ENCODE results near the gene MAMDC4.
"Not testable (repeated sequence)": the region's sequence is repeated elsewhere in the genome, so short reads cannot be mapped to it uniquely, and the experiment has no call there.

The MAMDC4 gene

DNA sequence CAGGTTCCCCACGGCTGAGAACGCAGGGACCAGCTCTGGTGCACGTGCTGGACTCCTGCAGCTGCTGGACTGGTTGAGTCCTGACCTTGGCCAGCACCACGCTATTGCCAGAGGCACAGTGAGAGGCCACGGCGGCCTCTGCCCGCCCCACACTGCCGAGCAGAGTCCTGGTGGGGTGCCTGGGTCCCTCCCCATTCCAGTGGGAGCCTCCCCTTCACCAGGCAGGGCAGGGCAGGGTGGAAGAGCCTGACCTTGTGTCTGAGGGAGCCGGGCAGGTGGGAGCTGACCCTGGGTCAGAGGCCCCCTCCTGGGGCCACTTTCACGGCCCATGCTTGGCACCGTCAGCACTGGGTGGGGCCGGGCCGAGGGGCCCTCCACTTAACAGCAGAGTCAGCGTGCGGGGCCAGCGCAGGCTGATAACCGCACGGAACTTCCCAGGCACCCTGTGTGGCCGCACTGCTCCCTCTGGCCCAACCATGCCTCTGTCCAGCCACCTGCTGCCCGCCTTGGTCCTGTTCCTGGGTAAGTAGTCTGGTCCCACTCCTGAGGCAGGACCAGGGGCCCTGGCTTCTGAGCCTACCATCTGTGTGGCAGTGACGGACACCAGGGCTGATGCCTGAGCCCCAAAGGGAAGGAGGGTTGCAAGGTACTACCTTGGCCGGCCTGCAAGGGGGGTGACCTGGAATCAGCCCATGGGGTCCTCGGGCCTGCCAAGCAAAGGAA is at the start of gene MAMDC4:
Gene MAMDC4 (plus strand): TSS at position 406 of the 723 bp plus-strand sequence. CDS start 71 bp downstream, at position 477.
- TF ChIP-seq, protein P1, sequence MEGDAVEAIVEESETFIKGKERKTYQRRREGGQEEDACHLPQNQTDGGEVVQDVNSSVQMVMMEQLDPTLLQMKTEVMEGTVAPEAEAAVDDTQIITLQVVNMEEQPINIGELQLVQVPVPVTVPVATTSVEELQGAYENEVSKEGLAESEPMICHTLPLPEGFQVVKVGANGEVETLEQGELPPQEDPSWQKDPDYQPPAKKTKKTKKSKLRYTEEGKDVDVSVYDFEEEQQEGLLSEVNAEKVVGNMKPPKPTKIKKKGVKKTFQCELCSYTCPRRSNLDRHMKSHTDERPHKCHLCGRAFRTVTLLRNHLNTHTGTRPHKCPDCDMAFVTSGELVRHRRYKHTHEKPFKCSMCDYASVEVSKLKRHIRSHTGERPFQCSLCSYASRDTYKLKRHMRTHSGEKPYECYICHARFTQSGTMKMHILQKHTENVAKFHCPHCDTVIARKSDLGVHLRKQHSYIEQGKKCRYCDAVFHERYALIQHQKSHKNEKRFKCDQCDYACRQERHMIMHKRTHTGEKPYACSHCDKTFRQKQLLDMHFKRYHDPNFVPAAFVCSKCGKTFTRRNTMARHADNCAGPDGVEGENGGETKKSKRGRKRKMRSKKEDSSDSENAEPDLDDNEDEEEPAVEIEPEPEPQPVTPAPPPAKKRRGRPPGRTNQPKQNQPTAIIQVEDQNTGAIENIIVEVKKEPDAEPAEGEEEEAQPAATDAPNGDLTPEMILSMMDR (conservative IDR thresholded peaks at IDR 0.05; ENCODE audit: low read length) = no peak
- no peak within 1 kb of the TSS for H3K4me3 ChIP-seq (ENCODE audit: low read length)
- no peak for DNase-seq (ENCODE audit: low read depth)

DNA sequence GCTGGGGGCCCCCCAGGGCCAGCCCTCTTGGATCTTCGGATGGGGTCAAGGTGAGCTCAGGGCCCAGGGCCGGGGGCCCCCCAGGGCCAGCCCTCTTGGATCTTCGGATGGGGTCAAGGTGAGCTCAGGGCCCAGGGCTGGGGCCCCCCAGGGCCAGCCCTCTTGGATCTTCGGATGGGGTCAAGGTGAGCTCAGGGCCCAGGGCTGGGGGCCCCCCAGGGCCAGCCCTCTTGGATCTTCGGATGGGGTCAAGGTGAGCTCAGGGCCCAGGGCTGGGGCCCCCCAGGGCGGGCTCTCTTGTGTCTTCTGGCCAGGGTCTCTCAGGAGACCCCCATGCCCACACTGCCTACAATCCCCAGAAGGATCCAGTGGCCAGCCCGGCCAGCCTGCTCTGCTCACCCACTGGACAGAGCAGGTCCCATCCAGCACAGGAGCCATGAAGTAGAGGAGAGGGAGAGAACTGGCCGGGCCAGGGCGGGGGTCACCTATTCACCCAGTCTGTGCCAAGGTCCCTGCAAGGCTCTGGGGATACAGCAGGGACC is 49.1 kb upstream of the MAMDC4 start:
- not testable (repeated sequence) for DNase-seq (ENCODE audit: low read depth); H3K4me3 ChIP-seq (ENCODE audit: low read length)

DNA sequence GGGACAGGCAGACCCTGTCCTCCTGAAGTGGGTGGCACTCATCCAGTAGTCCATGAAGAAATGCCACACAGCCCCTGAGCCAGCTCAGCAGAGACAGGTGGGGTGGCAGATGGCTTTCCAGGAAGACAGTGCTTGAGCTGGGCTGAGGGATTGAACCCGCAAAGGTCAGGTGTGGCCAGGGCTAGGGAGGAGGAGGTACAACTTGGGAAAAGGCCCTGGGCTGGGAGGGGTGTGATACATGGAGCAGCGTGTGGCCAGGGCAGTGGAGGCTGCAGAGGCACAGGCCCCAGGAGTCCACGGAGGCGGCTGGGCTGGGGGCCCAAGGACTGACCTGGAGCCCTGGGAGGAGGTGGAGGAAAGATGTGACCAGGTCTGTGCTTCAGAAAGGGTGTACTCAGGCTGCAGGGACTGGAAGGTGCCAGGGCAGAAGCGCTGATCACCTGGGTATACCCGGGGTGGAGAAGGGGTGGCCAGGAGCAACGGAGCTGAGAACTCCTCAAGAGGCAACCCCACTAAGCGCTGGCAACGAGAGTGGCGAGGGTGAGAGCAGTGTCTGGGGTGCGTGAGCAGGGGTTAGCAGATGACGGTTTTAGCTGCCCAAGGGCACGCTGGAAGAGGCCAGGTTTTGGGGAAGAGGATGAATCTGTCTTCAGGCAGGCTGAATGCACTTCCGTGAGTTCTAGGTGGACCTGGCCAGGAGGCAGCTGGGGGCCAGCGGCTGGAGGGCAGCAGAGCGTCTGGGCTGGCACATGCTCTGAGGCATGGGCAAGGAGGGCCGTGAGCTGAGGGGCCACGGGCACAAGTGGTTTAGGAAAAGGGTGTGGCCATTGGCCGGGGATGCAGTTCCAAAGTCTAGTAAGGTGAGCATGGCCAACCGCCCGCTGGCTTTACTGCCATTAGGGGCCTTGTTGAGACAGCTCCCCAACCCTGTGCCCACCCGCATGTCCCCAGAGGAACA is 48.3 kb upstream of the MAMDC4 start:
- no peak overlapping the region for H3K4me3 ChIP-seq (ENCODE audit: low read length)
- DNase-seq (ENCODE audit: low read depth) = no peak

DNA sequence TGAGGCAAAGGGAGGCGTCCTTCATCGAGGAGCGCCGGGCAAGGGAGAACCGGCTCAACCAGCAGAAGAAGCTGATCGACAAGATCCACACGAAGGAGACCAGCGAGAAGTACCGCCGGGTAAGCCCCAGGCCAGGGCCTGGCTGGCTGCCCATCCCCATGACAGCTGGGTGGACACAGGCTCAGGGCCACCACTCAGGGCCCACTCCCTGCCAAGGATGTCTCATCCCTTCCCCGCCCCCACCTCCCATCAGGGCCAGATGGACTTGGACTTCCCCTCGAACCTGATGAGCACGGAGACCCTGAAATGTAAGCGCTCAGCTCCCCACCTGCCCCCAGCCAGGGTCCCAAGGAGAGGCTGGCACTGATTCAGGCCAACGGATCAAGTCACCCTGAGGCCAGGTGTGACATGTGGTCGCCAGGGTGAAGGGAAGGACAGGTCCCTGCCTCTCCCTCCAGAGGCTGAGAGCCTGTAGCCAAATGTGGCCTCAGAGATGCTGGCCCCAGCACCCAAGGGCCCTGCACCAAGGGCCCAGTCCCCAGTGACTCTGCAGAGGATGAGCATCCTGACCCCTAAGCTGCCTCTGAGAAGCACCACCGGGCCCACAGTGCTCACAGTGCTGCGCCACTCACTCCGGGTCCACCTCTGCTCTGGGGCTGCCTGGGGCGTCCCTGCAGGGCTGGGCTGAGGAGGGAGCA is 47.5 kb upstream of the MAMDC4 start:
- TF ChIP-seq, protein P1 (conservative IDR thresholded peaks at IDR 0.05; ENCODE audit: low read length) = no peak
- no peak overlapping the region for H3K4me3 ChIP-seq (ENCODE audit: low read length)
- DNase-seq (ENCODE audit: low read depth) = no peak

More for the DNA sequence above, 48.3 kb upstream of the MAMDC4 start:
- TF ChIP-seq, protein P1 (conservative IDR thresholded peaks at IDR 0.05; ENCODE audit: low read length) = no peak

DNA sequence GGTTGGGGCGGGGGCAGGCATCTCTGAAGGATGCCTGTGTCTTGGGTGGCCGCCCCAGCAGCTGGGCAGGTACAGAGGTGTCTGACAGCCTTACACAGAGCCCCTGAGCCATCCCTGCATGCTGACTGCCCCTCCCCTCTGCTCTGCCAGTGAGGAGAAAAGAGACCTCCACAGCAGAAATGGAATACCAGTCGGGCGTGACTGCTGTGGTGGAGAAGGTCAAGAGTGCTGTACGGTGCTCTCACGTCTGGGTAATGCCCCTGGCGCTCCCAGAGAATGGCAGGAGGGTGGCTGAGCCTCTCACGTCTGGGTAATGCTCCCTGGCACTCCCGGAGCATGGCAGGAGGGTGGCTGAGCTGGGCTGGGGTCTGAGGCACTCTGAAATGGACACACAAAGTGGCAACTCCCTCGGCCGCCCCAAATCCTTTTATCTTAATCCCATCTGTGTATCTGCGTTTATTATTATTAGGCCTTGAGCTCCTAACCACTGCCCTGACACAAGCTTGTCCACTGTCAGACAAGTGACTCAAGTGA is 46.9 kb upstream of the MAMDC4 start:
- H3K4me3 ChIP-seq (ENCODE audit: low read length) = no peak overlapping the region
- DNase-seq (ENCODE audit: low read depth) = no peak
- TF ChIP-seq, protein P1 (conservative IDR thresholded peaks at IDR 0.05; ENCODE audit: low read length) = no peak

DNA sequence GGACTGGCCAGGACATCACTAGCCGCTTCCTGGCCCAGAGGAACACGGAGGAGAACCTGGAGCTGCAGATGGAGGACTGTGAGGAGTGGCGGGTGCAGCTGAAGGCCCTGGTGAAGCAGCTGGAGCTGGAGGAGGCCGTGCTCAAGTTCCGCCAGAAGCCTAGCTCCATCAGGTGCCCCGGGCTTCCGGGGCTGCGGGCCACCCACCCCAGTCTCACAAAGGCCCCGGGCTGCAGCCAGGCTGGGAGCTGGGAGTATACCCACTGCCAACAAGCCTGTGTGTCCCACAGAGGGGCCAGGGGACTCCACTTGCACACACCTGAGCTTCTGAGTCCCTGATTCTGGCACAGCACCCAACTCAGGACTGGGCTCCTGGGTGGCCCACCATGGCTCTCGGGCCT is 46.1 kb upstream of the MAMDC4 start:
- no peak overlapping the region for H3K4me3 ChIP-seq (ENCODE audit: low read length)
- TF ChIP-seq, protein P1 (conservative IDR thresholded peaks at IDR 0.05; ENCODE audit: low read length) = no peak

More for the DNA sequence above, 46.1 kb upstream of the MAMDC4 start:
- no peak for DNase-seq (ENCODE audit: low read depth)

All from AG10803 (cell line).